HG02571 (cell line): ENCODE results near the gene EPB41L2.
"Not testable (repeated sequence)": the region's sequence is repeated elsewhere in the genome, so short reads cannot be mapped to it uniquely, and the experiment has no call there.

Experiments used
- ATAC-seq: cut with Tn5 transposase; IDR thresholded peaks from one replicate; pipeline ENCODE4 v1.9.1; 2021; ENCODE audit warnings: mild to moderate bottlenecking, moderate library complexity; ENCODE audit not compliant: unreplicated experiment

EPB41L2 gene

DNA sequence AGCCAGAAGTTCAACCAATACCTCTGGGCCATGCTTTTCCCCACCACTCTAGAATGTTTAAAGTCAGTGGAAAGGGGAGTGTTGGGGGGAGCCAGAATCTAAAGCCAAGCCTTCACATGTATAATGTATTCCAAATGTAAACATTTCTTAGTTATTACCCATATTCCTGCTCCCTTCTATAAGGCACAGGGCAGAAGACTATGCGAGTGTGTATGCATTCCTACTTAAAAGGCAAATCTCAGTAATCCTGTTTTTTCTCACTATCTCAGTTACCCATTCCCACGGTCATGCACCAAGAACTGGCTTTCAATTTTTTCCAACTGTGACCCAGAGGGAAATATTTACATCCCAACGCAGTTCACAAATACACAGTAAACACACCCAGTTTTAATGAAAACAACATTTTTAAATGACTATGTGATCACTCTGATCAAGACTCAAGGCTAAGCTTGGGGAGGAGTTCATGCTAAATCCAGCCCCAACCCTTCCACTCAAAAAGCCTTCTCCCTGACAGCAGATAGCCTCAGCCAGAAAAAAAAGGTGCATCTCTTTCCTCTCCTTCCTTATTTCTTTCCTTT, 57.5 kb downstream of the EPB41L2 start:
- ATAC-seq, result no peak

DNA sequence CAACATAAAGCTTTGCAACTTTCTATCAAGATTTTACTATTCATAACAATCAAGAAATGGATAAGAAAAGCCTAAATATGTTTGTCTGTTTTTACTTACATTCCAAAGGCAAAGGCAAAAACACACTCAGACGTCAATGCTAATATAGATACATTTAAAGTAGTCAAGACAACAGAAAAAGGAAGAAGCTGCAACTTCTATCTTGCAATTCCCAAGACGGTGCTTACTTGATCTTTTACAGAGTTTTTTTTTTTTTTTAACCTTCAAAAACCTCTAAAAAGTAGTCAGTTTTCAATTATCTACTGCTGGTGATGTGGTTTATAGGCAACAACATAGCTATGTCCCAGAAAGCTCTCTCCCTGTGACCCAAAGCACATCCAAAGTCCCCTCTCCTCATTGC, 58.1 kb downstream of the EPB41L2 start:
- ATAC-seq, result no peak

DNA sequence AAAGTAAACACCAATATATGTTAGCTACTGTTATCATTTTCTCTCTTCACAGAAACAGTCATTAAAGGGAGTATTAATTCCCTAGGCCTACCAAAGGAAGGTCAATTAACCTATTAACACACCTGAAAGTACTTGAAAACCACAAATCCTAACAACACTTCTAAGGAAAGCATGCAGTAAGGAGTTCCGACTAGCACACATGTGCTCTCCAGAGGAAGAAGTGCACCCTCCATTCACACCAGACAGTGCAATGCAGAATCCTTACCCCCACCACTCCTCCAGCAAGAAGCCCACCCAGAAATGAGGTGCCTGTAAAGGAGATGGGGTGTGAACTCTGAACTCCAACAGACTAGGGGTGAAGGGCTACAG, 58.7 kb downstream of the EPB41L2 start:
- no peak for ATAC-seq

DNA sequence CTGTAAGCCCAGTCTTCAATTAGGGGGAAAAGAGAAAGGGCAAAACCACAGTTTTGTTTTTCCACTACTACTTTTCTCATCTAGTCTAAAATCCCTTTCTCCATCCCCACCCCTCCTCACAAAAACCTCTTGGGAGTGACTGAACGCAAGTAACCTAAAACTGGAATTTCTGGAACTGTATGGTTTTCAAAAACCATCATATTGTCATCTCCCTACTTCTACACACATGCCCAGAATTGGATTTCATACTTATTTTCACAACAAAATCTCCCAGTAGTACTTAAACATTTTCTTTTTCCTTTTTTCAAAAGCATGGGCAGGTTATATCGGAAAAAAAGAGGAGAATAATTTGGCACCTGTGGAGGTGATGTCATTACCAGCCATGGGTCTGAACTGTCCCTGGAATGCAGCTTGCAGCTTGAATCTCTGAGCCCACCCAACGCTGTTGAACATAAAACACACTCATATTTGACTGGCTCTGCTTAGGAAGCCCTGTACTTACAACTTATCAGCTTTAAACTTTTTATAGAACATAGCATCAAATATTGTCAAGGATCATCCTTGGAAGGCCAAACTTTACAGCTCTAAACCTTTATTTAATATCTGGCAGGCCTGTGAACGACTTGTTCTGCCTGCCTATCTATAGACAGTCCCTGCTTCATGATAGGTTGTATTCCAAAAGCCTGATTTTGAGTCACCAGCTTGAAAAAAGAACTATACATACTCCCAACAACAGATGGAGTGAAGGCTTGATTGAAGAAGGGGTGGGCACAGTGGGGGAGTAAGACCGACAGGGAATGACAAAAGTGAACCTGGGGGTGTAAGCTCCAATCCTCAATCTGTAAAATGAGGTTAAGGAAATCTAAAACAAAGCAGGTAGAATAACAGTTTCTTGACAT, 59.3 kb downstream of the EPB41L2 start:
- ATAC-seq, result no peak

DNA sequence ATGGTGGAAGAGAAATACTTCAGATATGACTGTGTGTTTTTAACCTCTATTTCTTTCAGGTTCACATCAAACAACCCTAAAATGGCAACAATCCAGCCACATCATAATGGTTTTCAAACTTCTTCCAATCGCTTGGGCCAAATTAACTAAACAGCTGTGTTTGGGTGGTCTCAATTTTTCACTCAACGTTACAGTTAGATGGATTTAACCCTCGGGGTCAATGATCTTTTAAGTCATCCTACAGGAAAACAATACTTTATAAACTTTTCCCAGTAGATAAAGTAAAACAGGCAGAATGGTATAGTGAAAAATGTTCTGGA, 60.4 kb downstream of the EPB41L2 start:
- ATAC-seq, result no peak

DNA sequence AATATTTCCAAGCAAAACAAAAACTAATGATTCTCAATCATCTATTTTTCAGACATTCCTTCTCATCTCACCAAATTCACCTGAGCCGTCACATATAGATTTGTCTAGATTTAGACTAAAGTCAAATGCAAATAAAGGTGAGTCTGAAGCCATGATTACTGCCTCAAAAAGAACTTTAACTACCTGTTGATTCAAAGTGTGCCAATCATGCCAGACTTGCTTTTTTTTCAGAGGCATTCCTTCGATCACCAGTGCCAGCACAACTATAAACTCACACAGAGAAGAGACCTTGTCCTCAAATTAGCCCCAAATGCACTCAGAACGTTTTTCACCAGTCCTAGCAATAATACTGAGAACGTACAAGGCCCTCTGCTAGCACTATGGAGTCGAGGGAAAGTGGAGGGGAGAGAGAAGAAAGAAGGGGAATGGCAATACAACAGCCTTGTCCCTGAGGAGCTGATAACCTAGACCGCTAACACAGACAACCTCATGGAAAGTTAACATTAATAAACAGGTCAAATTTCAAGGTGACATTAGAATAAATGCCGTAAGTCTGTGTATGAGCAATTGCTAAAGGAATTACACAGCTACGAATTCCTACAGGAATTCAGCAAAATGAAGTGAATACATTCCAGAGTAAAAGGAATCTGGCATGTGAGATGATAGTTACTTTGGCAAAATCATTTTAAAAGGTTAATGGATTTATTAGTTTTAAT, 60.9 kb downstream of the EPB41L2 start:
- no peak for ATAC-seq

DNA sequence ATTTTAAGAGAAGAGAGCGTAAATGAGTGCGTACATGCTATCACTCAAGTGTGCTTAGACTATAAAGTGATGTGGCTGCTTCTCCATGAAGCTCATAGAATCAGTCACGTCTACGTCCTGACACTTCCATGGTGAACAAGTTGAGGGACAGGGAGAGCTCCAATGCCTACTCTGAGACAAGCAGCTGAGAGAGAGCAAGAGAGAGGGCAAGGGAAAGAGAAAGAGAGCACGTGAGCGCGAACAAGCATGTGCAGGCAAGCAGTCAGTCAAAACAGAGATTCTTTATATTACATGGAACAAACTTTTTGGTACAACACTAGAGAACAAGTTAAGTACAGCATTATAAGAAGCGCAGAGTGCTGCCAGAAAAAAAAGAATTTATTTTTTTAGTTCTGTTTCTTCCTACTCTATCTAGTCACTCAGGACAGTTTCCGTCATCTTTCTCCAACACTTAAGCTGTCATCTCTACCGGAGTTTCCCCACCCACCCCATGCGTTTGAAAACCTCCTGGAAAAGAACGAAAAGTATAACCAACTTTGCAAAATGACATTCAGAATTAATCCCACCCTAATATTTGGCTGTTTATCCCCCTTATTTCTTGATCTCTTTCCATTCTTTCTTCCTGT, 61.8 kb downstream of the EPB41L2 start:
- ATAC-seq, result no peak

DNA sequence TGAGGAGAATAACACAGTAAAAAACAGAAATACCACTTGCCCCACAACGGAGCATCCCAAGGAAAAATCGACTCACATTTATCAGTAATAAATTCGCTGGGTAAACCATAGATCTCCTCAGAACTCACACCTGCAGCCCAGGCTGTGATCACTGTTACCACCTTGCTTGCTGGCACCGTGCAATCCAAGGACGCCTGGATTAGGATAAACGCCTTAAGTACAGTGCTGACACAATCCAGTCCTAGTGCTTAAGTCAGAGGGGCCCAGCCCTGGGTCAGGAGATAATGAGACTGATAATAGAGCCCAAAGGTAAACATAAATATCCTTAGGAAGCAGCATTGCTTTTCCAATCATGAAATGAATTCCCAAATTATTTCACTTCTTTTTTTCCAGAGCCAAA, 62.5 kb downstream of the EPB41L2 start:
- ATAC-seq, result no peak

DNA sequence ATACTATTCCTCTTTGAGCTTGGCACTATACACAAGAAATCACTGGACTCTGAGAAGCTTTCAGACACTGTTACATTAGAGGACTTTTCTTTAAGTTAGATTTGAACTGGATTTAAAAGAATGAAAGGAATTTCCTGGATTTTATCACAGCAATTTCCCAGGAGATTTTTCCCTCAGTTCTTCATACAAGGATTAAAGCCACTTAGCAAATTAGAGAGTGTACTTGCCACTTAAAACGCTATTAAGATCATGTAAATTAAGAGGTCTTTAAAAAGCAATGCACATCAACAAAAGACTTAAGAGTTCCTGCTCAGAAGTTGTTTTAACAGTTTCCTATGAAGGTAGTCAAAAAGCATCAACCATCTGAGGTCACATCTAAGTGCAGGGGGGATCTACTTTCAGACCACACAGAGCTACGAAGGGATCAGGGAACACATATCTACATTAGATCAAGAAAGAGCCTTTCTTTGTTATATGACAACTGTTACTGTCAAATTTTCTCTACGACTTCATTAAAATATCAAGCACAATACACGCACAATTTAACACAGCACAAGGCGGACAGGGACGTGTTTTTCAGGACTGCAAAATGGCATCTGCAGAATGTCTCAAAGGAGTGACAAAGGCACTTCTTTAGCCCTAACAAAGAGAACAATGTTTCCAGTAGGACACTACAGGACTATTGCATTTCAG, 65.8 kb downstream of the EPB41L2 start:
- ATAC-seq, result no peak

DNA sequence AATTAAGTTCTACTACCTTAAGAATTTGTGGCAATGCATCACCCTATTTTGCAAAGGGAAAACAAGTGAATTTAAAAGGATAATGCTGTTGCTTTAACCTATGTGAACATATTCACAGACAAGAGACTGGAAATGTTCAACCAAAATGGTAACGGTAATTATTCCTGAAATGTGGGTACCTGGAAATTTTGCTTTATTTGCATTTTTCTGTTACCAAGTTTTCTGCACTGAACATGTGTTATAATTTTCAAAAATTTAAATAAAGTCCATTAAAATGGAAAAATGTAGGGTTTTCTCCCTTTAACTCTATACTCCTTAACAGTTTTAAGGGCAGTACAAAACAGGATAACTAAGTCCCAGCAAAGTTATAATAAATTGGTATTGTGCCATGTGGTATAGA, 66.4 kb downstream of the EPB41L2 start:
- ATAC-seq, result no peak

DNA sequence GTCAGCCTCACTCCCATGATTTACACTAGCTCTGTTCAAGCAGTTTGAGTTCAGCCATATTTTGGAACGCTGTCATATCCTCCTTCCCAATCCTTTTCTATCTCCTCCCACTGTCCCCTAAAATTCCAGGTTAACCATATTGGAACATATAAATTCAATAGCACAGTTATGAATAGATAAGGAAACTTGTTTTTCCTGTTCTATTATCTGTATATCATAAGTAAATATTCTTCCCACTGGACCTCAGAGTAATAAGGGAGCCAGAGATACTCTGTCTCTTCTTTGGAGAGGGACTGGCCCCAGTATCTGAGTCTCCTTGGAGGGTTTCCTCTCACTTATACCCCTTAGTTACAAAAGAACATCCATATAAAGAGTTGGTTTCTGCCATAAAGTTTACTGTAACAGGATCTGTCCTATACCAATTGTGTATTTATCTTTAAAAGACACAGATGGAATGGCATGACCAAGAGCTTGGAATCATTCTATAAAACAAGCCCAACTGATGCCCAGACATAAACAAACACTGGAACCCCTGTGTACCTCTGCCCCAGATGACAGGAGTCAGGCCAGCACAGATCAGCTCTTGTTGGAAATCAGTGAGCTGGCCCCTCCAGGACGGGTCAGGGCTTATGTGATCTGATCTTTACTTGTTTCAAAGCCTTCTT, 67.1 kb downstream of the EPB41L2 start:
- no peak for ATAC-seq

DNA sequence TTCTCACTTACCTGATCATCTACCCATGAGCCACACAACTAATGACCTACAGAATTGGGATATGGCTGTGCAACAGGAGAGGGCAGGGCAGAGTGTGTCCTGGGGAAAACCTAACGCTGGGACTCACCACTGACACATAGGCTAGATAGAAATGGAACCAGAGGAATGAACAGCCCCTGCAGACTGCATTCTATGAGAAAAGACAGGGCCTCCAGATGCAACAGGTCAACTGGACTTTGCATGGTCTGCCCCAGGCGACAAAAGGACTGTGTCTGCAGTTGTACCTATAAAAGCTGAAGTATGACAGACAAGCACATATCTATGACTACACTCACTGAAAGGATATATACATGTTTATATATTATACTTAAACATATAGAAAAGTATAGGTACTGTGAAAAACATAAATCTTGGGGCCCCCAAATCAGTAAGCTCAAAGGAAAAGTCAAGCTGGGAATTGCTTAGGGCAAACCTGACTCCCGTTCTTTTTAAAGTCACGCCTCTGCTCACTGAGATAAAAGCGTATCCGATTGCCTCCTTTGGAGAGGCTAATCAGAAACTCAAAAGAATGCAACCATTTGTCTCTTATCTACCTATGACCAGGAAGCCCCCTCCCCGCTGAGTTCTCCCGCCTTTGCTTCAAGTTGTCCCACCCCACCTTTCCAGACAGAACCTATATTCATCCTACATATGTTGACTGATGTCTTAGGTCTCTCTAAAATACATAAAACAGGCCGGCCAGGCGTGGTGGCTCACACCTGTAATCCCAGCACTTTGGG, 68.5 kb downstream of the EPB41L2 start:
- ATAC-seq, result no peak

DNA sequence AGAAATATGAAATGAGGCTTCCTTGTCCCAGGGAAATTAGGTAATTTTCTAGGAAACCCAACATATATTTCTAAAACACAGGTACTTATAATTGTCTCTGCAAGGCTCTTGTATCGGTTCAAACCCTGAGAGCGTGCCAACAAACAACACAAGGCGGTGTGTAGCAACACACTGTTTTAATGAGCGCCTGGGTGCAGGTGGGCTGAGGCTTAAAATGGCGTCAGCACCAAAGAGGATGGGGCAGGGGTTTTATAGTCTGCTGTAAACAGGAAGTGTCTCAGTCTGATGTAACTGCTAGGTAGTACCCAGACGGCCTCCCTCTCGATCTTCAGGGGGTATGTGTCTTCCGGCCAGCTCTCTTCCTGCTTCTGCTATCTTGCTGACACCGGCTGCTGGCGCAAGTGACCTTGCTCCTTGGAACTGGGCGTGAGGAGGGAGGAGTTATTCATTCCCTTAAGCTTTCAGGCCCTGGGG, 69.7 kb downstream of the EPB41L2 start:
- ATAC-seq, result no peak

DNA sequence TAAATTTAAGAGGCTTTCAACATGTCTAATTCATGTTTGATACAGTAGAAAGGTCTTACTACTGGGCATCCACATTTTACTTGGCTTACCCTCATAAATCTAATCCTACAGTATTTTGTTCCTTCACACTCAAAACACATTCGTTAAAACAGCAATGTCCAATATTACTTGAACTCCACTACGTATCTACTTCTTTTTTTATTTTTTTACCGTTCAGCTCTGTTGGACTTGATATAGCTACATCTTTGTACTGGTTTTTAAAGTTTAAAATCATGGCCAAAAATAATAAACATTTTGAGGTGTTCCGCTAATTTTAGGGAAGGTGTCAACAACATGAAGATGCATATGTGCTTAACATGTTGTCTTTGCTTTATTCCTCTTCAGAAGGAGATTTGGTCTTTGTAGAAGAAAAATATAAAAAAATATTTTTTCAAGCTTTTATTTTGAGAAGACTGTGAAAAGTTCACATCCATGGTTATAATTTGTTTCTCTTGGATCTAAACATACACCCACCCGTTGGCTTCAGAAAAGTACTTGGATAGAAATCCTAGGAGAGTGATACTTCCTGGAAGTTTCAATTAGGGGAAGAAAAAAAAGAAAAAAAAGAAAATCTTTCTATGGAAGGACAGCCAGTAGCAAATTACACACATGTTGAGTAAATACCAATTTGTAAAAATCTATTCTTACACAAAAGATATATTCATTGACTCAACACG, 71.5 kb downstream of the EPB41L2 start:
- no peak for ATAC-seq

DNA sequence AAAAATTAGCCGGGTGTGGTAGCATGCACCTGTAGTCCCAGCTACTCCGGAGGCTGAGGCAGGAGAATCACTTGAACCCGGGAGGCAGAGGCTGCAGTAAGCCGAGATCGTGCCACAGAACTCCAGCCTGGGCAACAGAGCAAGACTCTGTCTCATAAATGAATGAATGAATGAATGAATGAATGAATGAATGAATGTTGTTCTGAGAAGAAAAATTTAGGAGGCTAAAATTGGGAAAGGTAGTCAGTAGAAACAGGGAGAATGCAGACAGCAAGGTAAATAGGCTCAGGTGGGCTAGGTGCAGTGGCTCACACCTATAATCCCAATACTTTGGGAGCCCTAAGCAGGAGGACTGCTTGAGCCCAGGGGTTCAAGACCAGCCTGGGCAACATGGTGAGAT, 75.5 kb downstream of the EPB41L2 start:
- not testable (repeated sequence) for ATAC-seq

DNA sequence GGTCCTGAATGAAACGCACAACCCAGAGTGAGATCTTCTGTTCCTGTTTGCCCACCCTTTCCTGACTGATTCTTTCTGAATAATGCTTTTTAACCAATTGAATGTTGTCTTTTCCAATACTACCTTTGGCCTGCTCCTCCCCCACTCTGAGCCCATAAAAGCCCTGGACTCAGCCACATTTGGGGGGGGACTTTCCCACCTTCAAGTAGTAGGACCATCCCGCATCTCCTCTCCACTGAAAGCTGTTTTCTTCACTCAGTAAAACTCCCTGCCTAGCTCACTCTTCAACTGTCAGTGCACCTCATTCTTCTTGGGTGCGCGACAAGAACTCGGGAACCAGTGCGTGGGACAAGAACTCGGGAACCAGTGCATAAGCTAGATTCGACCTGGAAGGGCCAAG, 77.9 kb downstream of the EPB41L2 start:
- ATAC-seq, result no peak

DNA sequence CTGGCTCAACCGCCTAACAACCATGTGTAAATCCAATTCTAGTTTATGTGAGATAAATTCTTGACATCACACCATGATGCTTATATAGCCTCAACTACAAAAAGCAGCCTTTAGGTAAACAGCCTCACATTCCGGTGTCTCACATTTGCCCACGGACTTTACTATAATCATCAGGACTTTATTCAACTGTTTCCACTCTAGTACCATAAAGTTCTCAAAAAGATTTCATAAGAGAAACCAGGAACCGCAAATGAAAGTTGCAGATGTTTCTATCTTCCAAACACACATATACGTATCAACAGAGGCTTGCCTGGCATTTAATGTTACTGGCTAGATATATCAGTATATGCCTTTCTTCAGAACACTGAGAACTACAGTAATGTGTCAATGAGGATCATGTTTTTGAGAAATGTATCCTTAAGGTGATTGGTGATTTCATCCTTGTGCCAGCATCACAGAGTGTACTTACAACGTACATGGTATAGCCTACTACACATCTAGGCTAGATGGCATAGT, 80.0 kb downstream of the EPB41L2 start:
- peak; percentile 51 for ATAC-seq

DNA sequence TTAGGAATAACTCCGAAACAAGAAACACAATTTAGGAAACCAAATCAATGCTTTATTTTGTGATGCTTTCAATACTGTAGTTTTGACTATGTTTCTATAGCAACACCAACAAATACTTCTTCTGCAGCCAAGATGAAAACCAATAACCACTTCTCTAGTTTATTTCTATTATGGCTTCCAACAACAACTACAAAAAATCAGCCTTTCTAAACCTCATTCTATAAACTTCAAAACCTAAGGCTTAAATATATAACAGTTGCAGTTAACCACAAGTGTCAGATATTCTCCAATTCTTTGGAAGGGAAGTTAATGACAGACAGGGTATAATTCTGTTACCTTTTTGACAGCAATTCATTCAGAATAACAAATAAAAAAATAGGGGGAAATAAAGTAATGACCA, 80.9 kb downstream of the EPB41L2 start:
- no peak for ATAC-seq

DNA sequence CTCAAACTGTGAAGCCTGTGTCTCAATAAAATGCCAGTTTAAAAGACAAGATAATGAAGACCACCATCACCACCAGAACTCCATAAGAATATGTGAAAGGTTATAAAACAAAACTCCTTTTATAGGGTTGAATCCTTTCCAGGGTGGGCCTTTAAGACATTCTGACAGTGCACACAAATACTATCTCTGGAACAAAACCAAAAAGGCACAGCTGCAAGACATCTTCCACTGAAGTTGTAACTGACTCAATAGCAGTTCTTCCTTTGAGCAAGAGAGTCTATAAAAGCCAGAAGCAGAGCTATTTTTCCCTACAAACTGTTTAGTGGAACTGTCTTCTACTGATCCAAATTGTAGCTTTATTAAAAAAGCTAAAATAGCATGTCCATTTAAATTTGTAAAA, 81.6 kb downstream of the EPB41L2 start:
- ATAC-seq, result no peak
